Glomerular visceral epithelial cell (primary cell): ENCODE data around the gene MYLK.
"Not testable (repeated sequence)": the region's sequence is repeated elsewhere in the genome, so short reads cannot be mapped to it uniquely, and the experiment has no call there.

Experiments used
- DNase-seq: peaks from one replicate; pipeline ENCODE4 v3.0.0-alpha.2; 2016; ENCODE audit errors: extremely low spot score

MYLK gene

GRCh38 chr3:123723522-123724168 lies 160.5 kb downstream of the MYLK start:
- peak; percentile 73 for DNase-seq

DNA sequence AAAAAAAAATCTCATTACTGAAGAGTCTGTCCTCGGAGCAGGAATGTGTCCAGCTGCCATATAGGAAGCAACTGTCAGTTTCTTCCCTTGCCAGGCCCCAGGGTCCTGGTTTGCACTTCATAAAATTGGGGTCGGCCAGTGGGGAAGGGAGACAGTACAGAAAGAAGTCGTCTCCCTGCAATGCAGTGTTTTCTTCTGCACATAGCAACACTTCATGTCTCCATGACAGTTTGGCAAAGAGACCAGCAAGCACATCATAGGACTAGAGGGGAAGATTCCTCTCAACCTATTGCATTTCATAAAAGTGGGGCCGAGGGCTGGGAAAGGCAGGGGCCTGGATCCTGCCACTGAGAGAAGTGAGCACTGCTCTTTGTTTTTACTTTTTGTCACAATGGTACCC lies 161.1 kb downstream of the MYLK start:
- no peak for DNase-seq

- no peak for DNase-seq
Observed at GRCh38 chr3:123722456-123722855, 161.7 kb downstream of the MYLK start.

GRCh38 chr3:123722021-123722420 lies 162.1 kb downstream of the MYLK start:
- DNase-seq, result no peak

GRCh38 chr3:123721095-123721689 lies 162.9 kb downstream of the MYLK start:
- DNase-seq, result not testable (repeated sequence)

GRCh38 chr3:123720638-123721037 lies 163.5 kb downstream of the MYLK start:
- DNase-seq, result no peak

GRCh38 chr3:123719862-123720453 lies 164.2 kb downstream of the MYLK start:
- DNase-seq, result no peak

DNA sequence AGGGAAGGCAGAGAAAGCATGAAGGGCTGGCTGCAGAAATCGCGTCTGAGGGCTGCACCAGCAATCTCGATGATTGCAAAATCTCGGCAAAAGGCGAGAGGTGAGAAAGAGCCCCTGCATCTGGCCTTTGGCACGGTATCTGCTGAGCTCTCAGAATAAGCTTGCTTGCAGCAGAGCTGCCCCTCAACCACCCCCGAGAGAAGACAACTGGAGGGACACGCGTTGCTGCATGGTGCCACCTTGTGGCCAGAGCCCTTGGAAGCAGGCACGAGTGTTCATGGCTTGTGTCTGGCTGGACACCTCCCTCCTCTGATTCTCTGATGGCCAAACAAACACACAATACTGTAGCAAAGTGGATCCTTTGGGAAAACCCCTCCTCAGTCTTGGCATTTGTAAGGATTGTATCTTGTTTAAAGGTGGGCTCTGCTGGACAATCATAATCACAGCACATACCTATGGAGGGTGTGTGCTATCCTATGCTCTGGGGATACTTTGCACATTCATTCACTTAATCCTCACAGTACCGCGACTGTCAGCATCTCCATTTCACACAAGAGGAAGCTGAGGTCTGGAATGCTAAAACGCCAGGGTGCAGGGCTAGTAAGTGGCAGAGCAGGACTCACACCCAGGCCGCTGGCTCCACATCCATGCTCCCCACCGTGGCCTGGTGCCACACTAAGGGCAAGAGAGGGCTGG lies 164.9 kb downstream of the MYLK start:
- peak; percentile 70 for DNase-seq

GRCh38 chr3:123718108-123718507 lies 166.0 kb downstream of the MYLK start:
- no peak for DNase-seq

GRCh38 chr3:123717451-123717850 lies 166.7 kb downstream of the MYLK start:
- peak; percentile 43 for DNase-seq

DNA sequence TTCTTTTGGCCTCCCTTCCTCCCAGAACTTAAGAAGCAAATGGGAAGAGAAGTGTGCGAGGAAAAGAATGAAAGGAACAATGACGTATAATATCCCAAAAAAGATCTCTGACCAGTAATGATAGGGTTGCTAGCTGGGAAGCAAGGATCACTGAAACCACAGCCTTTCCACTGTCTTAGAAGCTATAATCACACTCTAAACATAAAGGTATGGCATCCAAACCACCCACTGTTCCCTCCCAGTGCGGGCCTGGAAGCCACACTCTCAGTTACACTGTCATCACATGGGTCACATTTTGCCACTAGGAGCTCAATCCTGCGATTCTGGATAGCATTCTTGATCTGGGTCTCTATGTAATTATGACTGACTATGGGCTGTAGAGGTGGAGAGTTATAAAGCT lies 167.7 kb downstream of the MYLK start:
- no peak for DNase-seq

DNA sequence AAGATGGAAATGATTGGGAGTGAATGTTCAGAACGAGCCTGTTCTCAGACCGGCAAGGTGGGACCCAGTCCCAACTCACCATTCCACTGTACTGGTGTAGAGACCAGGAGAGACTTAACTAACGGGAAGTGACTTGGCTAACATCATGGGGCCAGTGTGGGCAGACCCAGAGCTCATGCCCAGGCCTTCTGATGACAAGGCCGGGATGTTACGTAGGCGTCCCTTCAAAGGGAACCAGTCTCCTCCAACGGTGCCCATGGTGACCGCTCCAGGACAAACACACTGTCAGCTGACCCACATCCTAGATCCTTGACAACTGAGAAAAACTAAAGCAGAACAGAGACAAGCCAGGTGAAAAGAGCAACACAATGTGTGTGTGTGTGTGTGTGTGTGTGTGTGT lies 170.9 kb downstream of the MYLK start:
- no peak for DNase-seq

DNA sequence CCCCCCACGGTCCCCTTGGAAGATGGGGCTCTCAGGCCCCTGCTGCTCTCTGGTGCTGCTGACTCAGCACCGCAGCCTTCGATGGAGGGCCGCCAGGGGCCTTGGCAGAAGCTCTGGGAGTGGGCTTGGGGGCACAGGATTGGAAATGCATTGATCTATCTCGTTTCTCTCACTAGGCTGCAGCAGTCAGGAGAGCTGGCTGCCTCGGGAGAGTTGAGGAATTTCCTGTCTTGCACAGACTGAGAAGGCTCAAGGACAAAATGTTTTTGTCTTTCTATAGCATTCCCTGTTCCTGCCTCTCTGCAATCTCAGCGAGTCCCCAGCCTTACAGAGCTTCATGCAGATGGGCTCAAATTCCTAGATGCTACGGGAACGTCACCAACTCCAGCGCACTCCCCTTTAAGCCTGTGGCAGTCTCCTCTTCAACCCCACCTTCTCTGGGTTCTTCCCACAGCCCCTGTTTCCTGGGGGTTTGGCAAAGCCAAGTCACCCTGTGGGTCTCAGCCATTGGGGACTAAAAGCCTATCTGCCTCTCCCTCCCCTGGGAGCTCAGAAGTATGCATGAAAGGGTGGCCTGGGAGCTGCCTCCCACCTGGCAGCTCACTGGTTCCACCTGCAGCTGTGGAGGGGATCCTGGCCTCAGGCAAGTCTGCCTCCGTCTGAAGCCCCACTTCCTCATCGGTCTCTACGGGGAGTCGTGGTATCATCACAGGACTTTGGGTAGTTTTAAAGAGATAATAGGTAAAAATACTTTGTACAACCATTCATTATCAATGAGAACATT lies 171.9 kb downstream of the MYLK start:
- DNase-seq, result no peak

GRCh38 chr3:123711356-123711755 lies 172.8 kb downstream of the MYLK start:
- DNase-seq, result no peak

GRCh38 chr3:123708531-123708930 lies 175.6 kb downstream of the MYLK start:
- DNase-seq, result no peak

DNA sequence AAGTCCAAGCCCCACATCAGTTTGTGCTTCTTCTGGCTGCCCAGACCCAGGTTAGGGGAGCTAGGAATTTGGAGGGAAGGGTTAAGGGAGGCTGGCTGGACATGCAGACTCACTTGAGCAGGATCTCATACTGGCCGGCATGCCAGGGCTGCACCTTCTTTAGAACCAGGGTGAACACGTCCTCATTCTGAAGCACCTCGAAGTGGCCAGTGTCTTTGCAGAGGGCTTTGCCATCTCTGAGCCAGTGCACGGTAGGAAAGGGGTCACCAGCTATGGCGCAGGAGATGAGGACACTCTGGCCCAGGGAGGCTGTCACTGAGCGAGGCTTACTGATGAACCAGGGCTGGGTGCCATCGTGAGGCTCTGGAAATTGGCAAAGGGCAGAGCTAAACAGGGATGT lies 176.5 kb downstream of the MYLK start:
- not testable (repeated sequence) for DNase-seq

- peak; percentile 26 for DNase-seq
Observed at GRCh38 chr3:123706871-123707270, 177.3 kb downstream of the MYLK start.

DNA sequence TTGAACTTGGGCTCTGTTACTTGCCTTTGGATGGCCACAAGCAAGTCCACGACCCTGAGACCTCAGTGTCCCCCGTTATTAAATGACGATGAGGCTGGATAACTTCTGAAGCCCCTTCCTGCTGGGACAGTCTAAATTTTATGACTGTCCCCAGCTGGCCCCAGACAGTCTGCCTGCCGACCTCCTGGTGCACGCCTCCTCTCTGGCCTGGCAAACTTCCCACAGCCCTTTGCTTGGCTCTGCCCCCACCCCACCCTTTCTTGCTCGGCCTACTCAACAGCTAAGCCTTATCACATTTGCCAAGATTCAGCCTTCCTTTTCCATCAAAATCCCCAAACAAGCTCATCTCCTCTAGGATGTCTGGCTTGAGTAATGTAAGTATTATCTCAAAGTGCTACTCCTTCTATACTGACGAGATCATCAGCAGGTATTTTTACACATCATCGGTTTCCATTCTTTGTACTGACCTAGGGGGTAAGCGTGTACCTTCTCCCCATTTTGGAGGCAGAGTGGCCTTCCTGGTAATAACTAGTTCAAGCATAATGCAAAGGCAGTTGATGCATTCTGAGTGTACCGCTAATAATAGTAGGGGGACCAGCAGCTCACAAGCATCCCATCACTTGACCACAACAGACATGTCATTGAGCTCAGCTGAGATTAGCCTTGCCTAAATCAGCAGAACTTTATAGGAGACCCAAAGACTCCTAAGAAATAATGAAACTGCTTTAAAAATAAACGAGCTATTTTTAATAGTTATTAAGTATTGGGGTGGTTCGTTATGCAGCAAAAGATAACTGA lies 178.4 kb downstream of the MYLK start:
- DNase-seq, result no peak

DNA sequence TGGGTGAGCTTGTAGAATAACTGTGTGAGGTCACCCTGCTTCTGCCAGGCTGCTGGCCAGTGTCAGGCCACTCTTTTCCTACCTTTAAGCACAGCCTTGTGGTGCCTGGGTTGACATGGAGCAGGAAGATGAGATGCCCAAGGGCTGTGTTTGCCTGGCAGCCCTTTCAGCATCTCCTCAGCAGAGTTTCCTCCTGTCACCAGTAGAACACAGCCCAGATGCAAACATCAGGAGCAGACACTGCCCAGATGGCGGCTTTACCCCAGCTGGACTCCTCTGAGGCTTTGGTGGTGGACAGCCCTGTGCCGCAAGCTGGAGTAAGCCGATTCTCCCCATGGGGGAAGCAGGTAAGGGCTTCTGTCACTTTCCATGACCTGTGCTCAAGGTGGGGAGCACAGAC lies 180.5 kb downstream of the MYLK start:
- not testable (repeated sequence) for DNase-seq

- DNase-seq, result no peak
Observed at GRCh38 chr3:123702720-123703119, 181.4 kb downstream of the MYLK start.

DNA sequence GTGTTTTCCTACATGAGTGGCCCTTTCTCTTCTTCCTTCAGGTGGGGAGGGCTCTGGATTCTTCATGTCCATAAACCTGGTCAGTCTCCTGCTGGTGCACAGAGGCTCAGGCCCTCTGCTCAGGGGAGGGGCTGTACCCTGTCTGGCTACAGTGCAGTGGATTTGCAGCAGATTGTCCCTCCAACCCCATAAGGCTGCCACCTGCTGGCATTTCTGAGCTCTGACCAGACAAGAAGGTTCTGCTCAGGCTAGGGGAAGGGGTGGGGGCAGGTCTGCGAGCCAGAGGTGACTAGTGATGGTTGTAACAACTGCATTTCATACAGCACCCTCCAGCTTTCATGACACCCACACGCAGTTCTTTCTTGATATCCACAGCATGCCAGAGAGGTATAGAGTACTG lies 182.1 kb downstream of the MYLK start:
- peak; percentile 75 for DNase-seq
